IPS DF 4.7 (cell line): Measurements from ENCODE around the gene FUBP3.
"Not testable (repeated sequence)": the region's sequence is repeated elsewhere in the genome, so short reads cannot be mapped to it uniquely, and the experiment has no call there.

Experiments
- DNase-seq: peaks from one replicate; pipeline ENCODE4 v3.0.0-alpha.2; 2013; ENCODE audit warnings: low spot score; ENCODE audit errors: extremely low read depth

The FUBP3 gene

DNA sequence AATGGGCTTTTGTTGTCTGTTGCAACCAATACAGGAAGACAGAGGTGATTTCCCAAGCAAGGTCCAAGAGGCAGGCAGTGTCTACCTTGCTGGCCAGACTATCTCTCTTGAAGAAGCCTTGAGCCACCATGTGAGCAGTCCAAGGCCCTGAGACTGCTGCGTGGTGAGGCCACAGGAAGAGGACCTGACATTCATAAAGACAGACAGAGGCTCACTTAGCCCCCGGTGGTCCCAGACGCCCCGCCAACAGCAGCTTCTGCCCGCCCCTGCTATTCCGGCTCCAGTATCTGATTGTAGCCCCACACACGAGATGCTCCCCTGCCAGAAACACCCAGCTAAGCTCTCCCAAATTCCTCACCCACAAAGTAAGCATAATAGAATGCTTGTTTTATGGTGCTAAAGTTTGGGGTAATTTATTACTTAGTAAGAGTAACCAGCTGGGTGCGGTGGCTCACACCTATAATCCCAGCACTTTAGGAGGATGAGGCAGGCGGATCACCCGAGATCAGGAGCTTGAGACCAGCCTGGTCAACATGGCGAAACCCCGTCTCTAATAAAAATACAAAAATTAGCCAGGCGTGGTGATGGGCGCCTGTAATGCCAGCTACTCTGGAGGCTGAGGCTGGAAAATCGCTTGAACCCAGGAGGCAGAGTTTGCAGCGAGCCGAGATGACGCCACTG lies 22.8 kb upstream of the FUBP3 start:
- DNase-seq = no peak

DNA sequence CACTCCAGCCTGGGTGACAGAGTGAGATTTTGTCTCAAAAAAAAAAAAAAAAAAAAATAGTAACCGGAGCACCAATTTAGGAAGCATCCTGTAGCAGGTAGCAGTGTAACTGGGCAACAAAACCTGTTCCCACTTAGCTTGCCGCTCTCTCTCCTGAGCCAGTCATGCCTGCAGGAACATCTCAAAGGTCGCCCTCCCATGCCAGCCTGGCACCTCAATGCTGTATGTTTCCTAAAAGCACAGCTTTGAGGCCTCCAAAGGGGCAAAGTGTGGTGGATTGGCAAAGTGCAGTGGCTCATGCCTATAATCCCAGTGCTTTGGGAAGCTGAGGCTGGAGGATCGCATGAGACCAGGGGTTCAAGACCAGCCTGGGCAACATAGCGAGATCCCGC lies 22.3 kb upstream of the FUBP3 start:
- no peak for DNase-seq

DNA sequence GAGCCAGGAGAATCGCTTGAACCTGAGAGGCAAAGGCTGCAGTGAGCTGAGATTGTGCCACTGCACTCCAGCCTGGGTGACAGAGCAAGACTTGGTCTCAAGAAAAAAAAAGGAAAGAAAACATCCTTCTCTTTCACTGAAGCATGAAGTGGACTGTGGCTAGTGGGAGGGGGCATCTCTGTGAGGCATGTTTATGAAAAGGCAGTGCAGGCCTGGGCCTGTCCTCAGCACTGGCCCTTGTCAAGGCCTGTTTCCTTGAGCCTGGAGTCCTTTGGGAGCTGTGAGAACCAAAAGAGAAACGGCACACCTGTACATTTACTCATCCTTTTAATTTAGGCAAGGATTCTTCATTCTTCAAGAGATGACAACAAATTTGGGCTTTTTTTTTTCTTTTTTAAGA lies 18.3 kb upstream of the FUBP3 start:
- DNase-seq = no peak

DNA sequence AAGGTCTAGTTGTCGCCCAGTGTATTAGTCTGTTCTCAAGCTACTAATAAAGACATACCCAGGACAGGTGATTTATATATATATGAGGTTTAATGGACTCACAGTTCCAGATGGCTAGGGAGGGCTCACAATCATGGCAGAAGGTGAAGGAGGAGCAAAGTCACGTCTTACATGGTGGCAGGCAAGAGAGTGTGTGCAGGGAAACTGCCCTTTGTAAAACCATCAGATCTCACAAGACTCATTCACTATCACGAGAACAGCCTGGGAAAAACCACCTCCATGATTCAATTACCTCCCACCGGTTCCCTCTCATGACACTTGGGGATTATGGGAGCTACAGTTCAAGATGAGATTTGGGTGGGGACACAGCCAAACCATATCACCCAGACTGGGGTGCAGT lies 16.9 kb upstream of the FUBP3 start:
- not testable (repeated sequence) for DNase-seq

DNA sequence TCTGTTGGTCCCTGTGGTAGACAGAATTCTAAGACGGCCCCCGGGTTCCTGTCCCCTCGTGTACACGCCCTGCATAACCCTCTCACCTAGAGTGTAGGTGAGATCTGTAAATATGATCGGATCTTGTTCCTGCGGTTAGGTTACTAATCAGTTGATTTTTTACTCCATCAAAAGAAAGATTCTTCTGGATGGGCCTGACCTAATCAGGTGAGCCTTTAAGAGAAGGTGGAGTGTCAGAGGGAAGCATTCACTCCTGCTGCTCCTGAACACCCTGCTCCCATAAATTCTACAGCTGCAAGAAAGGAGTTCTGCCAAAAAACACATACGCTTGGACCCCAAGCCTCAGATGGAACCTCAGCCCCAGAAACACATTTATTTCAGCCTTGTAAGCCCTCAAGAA lies 15.6 kb upstream of the FUBP3 start:
- no peak for DNase-seq

DNA sequence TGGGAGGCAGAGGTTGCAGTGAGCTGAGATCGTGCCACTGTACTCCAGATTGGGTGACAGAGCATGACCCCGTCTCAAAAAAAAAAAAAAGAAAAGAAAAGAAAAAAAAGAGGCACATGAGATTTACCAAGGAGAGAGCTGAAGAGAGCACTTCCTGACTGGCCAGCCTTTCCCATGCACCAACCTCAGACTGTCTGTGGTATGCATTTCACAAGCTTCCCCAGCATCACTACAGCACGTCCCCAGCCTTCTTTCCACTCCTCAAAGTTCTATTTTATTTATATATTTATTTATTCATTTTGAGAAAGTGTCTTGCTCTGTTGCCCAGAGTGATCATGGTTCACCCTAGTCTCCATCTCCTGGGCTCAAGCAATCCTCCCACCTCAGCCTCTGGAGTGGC lies 13.6 kb upstream of the FUBP3 start:
- DNase-seq = no peak

DNA sequence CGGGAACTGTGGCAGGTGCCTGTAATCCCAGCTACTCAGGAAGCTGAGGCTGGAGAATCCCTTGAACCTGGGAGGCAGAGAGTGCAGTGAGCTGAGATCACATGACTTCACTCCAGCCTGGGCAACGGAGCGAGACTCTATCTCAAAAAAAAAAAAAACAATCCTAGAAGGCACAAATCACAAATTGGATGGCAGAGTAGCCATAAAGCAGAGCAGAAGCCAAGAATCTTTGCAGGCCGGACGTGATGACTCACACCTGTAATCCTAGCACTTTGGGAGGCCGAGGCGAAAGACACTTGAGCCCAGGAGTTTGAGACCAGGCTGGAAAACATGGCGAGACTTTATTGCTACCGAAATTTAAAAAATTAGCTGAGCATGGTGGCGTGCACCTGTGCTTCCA lies 9.2 kb upstream of the FUBP3 start:
- DNase-seq = no peak

DNA sequence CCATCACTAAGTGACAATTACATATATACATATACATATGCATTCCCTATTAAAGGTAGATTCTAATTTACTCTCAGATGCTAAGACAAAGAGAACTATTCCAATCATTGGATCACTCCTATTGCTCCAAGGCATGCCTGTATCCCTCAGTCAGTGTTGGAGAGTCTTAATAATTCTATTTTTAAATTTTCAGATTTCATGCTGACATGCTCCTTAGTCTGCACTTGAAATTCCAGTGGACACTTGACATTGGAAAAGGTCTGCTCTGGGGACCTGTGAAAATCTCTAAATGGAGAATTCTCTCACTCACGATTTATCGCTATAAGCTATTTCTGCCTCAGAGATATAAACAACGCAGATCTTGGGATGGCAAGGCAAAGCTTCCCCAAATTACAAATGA lies 3.9 kb upstream of the FUBP3 start:
- DNase-seq = no peak

DNA sequence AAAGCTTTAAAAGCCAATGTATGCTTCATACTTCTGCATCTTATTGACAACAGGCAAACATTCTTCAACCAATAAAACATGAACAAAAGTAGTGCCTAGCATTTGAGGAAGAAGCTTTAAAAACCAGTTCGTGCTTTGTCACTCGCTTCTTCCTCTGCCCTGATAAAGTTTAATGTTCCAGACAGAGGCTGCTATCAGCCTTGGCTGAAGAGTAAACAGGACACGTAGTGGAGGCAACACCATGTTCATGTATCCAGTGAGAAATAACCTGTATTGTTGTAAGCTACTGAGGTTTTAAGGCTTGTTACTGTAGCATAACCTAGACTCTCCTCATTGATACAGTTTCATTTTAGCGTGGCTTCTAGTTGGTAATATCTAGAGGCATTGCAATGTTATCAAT lies 3.2 kb upstream of the FUBP3 start:
- DNase-seq = no peak

DNA sequence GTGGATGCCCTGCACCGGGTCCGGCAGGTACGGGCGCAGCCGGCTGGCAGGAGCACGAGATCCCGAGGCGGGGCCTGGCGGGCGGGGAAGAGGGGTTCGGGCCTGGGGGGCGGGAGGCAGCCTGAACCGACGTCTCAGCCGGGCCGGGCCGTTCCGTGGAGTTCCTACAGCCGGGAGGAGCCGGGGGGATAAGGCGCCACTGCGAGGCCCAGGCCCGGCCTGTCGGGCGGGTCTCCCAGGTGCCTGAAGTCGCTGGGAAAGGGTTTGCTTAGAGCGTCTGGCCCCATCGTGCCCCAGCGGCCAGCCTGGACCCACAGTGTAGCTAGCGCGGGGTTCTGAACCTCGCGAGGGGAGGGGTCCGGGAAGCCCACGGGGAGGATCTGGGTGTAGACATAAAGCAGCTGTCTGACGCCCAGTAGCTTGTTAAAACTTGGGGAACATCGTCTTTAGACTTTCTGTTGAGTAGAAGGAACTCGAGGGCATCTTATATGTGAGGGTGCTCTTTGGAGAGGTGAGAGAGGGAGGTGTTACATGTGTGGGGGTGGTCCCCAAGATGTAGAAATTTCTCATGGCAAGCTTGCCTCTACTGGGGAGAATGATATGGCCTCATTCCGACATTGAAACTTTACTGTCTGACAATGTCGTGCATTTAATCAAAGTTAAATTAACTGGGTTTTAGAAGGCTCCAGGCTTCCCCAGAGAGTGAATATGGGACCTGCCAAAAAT lies 524 bp downstream of the FUBP3 start:
- DNase-seq = no peak

DNA sequence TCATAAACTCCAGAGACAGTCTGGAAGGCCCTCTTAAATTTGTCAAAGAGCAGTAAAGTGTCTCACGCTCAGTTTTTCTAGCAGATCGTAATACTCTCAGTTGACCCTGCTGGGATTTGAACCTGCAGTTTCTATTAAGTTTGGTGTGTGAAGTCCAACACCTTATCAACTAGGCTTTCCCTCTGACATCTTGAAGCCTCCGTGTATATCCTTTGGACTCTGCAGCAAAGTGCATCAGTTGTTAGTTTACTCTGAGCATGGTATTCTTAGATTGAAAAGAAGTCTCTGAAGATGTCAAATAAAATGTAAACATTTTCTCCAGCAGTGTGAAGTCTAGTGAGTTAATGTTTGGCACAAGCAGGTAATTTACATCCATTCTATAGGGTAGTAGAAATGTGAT lies 2.4 kb downstream of the FUBP3 start:
- DNase-seq = no peak

DNA sequence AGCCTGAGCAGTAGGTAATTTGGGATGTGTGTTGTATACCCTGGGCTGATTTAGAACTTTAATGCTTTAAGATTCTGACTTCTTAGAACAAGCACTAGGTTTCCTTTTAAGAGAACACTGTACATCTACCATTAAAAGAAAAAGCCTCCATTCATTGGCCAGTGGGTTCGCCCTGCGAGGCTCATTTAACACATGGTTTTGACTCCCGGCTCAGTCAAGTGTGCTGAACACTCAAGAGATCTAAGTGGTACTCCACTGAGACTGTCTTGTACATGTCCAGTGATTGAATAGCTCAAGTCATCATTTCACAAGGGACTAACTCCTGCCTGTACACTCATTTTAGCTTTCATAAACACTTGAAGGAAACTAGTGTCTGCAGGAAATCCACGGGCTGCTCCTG lies 3.9 kb downstream of the FUBP3 start:
- DNase-seq = no peak

DNA sequence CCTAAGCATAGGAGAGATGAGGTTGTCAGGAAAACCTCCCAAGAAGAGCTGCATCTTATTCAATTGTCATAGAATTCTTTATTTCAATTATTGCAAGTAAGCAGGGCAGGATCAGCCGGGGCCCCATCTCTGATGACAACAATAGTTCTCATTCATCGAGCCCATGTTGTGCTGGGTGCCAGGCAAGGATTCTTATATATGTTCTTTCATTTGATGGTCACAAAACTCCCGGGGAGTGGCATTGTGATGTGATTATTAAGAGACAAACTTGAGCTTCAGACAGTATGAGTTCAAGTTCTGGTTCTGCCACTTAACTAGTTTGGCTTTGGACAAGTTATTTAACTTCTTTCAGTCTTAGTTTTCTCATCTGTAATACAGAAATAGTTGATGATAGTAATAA lies 8.5 kb downstream of the FUBP3 start:
- no peak for DNase-seq

DNA sequence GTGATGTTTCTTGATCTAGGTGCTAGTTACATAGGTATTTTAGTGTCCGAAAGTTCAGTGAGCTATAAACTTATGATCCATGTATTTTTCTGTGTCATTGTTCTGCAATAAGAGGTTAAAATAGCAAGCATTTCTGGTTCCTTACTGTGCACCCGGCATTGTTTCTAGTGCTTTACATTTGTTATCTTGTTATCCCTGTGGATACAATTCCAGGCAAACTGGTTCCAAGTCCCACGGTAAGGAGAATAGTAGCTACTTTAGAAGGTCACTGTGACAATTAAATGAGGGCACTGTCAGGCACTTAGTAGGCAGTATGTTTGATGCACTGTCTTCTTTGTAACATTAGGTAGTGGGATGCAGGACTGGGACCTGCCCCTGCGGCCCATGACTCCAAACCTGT lies 9.0 kb downstream of the FUBP3 start:
- DNase-seq = no peak

DNA sequence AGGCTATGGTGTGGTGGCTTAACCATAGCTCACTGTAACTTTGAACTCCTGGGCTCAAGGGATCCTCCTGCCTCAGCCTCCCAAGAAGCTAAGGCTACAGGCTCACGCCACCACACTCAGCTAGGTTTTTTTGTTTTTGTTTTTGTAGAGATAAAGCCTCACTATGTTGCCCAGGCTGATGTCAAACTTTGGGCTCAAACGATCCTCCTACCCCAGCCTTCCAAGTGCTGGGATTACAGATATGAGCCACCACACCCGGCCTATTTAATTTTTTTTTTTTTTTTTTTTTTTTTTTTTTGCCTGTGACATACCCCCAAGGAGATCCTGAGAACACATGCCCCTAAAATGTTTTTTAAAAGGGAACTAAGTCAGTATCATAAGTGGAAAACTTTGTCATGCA lies 10.4 kb downstream of the FUBP3 start:
- no peak for DNase-seq

DNA sequence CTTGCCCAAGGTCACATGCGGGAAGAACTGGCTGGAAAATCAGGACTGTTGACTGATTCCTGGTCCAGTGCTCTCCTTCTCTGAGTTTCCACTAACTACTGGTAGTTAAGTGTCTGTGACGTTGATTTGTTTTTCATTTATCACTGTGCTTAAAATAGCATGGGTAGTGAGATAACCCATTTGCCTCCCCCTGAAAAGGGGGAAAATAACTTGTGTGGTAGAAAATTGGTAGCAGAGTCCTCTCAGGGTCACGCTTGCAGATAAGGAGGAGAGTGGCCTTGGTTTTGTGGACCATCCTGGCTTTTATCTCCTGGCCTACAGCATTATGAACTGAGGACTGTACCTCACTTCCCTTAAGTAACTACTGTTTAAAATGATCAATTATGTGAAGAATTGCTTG lies 10.9 kb downstream of the FUBP3 start:
- no peak for DNase-seq

DNA sequence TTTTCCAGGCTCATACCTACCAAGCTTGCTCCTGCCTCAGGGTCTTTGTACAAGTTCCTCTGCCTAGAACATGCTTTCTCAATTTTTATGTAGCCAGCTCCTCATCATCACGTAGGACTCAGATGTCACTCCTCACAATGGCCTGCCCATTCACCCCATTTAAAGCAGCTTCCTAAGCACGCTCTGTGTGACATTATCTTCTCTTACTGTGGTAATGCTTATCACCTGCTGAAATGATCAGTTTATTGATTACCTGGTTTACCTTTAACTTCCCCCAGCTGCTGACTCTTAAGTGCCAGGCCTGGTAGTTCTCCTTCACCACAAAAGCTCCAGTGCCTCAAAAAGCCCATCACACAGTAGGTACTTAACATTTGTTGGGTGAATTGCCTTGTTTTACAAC lies 13.6 kb downstream of the FUBP3 start:
- DNase-seq = no peak

DNA sequence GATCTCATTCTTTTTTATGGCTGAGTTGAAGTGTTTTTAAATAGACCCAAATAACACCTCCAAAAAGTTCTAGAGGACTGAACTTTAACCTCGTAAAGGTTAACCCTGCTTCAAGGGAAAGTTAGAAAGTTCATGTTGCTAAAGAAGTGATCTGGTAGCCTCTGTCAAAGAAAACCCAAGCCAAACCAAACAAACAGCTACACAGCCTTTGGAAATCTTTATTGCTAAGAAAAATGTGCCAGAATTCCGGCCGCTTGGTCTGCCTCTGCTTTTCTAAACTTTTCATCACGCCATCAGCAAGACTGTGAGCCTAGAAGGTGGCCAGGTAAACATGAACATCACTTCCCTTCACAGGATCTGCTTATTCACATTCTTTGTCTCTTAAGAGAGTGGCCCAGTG lies 17.9 kb downstream of the FUBP3 start:
- no peak for DNase-seq

DNA sequence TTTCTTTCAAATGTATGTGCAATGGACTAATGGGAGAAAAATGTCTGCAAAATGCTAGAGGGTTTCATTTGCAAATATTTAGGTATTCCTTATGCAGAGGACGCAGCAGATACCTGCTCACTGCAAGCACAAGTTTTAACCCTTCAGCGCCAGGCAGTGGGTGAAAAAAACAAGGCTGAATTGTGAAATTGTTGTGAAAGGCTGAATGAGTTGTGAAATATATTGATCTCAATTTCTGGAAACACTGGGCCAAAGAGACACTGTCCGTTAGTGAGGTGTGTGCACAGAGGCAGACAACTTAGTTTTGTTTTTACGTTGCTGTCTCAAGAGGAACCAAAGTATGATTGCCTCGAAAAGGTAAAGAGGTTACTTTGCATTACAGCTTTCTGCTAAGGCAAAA lies 18.8 kb downstream of the FUBP3 start:
- DNase-seq = no peak

DNA sequence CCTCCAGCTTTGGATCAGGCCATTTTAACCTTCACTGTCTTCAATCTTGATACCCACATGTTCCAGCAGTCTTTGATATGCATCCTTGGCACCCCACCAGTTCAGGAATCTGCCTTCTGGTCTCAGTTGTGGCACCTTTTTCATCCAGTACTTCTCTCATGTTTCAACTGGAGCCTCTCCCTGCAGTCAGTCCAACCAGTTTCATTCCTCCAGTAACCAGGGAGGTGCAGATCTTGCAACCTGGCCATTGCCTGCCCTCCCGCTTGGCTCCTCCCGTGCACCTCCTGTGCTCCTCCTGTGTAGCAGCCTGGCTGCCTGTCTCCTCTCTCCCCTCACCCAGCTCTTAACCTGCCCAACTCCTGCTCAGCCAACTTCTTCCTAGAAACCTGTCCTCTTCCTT lies 20.2 kb downstream of the FUBP3 start:
- DNase-seq = peak; percentile 3

DNA sequence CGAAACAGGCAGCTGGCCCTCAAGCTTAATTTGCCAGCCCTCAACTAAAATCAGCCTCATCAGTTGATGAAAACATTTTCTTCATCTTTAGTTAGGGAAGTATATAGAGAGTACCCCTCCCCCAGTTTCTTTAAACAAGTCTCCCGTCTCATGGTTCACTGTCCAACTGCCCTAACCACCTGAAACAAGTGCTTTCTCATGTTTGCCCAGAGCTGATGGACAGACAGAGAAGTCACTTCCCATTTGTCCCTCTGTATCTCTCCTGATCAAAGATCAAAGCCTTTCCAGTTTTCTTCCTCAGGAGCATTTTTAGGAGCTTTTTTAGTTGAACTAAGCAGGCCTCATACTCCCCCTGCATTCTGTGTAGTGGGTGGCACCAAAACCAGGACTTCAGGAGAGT lies 21.7 kb downstream of the FUBP3 start:
- no peak for DNase-seq

DNA sequence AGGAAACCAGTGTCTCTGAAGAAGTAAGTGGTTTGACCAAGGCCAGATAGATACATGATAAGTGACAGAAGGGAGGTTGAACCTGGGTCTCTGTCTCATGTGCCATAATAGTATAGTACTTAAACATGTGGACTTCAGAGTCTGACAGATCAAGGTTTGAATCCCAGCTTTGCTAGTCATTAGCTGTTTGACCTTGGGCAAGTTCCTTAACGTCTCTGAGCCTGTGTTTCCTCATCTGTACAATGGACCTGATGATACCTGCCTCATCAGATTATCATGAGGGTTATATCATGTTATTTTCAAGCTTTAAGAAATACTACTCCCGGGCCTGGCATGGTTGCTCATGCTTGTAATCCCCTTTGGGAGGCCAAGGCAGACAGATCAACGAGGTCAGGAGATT lies 24.9 kb downstream of the FUBP3 start:
- DNase-seq = no peak

DNA sequence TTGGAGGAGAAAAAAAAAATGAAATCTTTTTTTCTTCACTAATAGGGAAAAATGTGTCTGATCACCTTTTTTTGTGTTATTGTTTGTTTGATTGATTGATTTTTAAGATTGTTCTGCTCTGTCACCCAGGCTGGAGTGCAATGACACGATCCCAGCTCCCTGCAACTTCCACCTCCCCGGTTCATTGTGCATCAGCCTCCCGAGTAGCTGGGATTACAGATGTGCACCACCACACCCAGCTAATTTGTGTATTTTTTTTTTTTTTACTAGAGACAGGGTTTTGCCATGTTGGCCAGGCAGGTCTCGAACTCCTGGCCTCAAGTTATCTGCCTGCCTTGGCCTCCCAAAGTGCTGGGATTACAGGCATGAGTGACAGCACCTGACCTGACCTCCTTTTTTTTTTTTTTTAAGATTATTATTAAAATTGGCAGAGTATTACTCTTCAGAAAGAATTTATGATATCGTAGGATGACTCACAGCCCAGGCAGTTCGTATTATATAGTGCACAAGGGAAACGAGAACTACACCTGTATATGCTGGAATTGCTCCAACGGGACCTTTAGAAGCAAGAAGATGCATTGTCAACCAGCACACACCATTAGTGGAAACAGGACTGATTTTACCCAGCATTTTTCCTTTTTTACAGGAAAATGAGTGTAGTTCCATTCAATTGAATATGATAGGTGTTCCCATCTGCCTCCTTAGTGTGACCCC lies 27.7 kb downstream of the FUBP3 start:
- no peak for DNase-seq
